SK-MEL-5 (cell line): ENCODE measurements around the gene SERINC2. TPM values are rescaled to one million over a fixed set of nuclear protein-coding genes. Genes with fewer than 3 reads are reported as not detected.
"Not testable (repeated sequence)": the region's sequence is repeated elsewhere in the genome, so short reads cannot be mapped to it uniquely, and the experiment has no call there.

Source experiments
- DNase-seq: peaks from one replicate; pipeline ENCODE4 v3.0.0-alpha.2; 2016; ENCODE audit warnings: low read depth, low spot score
- in situ Hi-C: cut with HindIII; loops from 2 replicates; pipeline ENCODE4 v1.10.0; 2016; ENCODE audit warnings: low sequenced_read_pairs, high pct_unique_total_duplicates, low pct_unique_long_range_greater_than_20kb
- total RNA-seq: library from RNA; depleted of rRNA; stranded (reverse); fragments of >200 nt; shearing (Covaris generic); gene quantifications from 2 replicates; pipeline ENCODE4 v1.2.3, GENCODE V29; 2014

Gene SERINC2
- total RNA-seq, 1 experiment from 2014 or later, result 6.6 TPM

DNA sequence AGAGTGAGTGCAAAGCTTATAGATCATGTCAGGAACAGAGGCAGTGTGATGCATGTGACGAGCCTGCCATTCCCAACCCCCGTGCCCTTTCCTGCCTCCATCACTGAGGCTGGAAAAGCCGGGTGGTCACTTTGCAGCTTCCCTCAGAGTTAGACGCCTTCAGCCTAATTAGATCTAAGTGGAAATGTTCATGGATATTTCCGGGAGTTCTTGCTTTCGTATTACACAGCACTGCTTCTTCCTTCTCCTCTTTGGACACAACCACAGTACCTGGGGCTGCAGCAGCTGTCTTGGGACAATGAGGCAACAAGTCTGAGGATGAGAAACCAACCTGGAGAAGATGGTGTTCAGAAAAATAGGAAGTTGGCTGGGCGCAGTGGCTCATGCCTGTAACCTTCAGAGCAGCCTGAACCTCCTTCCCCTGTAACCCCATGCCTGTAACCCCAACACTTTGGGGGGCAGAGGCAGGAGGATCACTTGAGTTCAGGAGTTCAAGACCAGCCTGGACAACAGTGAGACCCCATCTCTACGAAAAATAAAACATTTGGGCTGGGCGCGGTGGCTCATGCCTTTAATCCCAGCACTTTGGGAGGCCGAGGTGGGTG is 24.5 kb downstream of the SERINC2 start:
- in situ Hi-C loops, result no loop called here
- no peak for DNase-seq

GRCh38 chr1:31439276-31439675 is 26.3 kb downstream of the SERINC2 start:
- DNase-seq, result no peak
- in situ Hi-C loops, result no loop called here

DNA sequence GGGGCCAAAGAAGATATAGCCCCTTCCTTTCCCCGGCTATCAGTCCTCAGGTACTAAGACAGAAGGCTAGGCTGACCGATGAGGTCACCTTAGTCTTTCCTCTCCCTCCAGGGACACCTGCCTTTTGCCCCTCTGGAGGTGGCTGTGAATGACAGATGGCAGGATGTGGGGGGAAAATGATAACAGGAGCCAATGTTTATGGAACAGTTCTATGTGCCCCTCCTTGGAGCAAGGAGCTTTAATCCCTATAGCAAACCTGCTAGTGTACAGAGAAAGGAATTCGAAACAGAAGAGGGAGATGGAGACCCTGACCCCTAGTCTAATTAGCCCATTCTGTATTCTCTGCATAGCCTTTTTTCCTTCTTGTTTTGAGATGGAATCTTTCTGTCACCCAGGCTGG is 28.1 kb downstream of the SERINC2 start:
- DNase-seq, result no peak
- in situ Hi-C loops, result no loop called here

DNA sequence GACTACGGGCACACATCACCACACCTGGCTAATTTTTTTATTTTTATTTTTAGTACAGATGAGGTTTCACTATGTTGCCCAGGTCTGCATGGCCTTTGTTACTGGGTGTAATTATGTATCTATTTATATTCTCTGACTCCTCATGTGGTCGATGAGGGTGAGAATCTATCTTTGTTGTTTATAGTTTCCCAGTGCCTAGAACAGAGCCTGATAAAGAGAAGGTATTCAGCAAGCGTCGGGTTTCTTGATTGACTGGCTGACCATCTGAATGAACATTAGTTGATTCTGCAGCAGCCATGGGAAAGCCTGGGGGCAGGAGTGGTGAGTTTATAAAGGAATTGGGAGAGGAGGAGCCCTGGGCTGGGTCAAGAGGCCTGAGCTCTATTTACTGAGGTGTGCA is 28.5 kb downstream of the SERINC2 start:
- no peak for DNase-seq
- in situ Hi-C loops, result no loop called here

DNA sequence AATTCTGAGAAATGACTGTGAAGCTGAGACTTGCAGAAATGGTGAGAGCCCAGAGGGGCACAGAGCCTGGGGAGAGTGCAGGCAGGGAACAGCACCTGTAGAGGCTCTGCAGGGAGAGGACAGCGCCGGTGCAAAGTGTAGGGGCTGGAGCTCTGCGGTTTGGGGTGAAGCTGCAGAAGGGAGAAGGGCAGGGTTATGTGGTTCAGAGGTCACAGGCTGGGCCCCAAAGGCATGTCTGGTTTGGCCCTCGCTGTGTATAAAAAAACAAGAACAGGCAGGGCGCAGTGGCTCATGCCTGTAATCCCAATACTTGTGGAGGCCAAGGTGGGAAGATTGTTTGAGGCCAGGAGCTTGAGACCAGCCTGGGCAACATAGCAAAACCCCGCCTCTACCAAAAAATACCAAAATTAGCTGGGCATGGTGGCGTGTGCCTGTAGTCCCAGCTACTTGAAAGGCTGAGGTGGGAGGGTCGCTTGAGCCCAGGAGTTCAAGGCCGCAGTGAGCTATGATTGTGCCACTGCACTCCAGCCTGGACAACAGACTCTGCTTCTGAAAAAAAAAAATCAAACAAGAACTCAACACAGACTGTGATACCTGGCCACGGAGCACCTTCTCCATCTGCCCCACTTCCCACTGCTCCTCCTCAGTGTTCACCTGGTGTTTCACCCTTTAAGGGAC is 29.1 kb downstream of the SERINC2 start:
- no peak for DNase-seq
- in situ Hi-C loops, result no loop called here

- no peak for DNase-seq
- in situ Hi-C loops, result no loop called here
Measured at GRCh38 chr1:31442648-31442994, 29.6 kb downstream of the SERINC2 start.

DNA sequence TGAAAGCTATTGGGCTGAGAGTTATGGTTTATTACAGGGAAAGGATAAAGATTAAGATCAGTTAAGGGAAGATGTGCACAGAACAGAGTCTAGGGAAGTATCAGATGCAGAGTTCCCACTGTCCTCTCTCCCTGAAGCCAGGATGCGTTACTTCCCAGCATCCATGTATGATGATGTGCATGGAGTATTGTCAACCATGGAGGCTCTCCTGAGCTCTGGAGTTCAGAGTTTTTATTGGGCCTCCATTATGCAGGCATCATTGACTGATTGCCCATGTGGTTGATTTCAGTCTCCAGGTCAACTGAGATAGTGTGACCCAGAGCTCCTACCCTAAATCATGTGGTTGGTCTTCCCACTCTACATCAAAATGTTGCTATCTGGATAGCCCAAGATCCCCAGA is 30.7 kb downstream of the SERINC2 start:
- DNase-seq, result no peak
- in situ Hi-C loops, result no loop called here

DNA sequence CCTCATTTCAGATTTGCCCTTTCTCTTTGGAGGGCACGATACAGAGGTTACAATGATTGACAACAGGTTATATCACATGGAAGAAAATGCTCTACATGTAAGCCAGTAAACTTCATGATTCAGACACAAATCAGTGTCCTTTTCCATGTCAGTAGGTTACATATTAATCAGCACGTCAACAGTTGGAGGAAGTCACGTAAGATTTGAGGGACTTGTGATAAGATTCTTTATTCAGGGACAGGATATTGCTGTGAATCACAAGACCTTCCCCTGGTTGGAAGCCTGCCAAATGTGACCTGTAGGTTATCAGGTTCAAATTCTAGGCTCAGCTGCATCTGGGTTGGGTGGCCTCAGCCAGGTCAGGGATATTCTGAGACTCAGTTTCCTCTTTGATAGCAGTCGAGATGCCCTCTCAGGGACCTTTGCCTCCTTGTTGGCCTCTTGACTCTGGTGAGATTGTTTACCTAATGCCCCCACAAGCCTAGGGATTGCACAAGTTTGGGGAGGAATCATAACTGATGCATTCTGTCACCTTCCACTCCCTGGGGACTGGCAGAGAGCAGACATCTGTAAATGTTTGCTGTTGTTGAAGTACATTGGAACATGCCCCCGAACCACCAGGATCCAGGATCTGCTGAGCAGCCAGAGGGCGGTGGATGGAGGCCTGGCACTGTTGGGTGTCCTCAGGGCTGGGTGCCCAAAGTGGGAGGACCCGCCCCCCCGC is 31.9 kb downstream of the SERINC2 start:
- DNase-seq, result no peak
- in situ Hi-C loops, result no loop called here

- in situ Hi-C loops, result no loop called here
- no peak for DNase-seq
Measured at GRCh38 chr1:31445951-31446350, 32.9 kb downstream of the SERINC2 start.

DNA sequence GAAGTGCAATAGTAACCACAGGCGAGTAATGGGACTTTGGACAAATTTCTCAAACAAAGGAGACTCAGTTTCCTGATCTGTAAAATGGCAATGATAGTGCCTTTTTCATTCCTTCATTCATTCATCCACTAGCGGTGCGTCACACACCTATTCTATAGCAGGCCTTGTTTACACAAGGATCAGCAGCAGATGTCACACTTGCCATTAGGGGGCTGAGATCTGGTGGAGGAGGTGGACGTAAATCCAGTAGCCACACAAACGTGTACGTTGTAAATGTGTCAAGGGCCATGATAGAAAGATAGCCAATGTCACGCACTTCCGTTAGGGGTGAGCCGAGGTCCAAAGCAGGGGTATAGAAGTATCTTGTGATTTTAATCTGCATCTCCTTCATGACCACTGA is 34.2 kb downstream of the SERINC2 start:
- in situ Hi-C loops, result no loop called here
- DNase-seq, result peak; percentile 39

DNA sequence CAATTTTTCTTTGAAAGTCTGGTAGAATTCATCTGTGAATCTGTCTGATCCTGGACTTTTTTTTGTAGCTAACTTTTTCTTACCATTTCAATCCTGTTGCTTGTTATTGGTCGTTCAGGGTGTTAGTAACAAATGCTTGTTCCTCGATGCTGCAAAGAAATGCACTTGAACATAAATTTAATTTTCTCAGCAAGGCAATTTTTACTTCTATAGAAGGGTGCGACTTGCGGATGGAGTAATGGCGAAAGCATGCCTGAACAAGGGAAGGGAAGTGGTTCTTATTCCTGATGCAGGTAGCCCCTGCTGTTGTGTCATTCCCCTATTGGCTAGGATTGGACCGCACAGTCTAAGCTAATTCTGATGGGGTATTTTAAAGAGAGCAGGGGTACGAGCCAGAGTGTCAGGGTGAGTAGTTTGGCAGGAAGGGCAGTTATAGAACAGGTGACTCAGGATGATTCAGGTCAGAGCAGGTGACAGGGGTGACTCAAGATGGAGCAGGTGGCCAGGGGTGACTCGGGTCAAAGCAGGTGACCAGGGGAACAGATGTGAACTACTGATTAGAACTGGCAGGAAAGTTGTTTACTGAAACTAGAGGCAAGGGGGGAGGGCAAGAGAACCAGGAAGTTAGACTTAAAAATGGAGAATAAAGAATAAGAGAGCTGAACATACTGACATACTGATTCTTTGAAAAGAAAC is 40.5 kb downstream of the SERINC2 start:
- in situ Hi-C loops, result no loop called here

GRCh38 chr1:31458287-31458896 is 45.4 kb downstream of the SERINC2 start:
- in situ Hi-C loops, result no loop called here
- no peak for DNase-seq

More for the DNA sequence above, 40.5 kb downstream of the SERINC2 start:
- no peak for DNase-seq

DNA sequence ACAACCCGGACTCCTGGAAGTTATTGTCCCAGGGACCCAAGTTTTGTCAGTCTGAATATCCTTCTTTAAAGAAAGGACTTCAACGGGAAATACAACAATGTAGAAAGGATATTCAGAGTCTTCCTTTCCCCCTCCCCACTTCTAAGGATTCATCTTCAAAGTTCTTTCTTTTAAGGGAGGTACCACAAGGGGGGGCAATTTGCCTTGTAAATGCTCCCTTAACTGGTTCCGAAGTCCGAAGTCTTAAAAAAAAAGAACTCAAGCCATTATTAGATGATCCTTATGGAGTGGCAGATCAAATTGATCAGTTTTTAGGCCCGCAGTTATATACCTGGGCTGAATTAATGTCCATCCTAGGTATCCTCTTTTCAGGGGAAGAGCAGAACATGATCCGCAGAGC is 47.0 kb downstream of the SERINC2 start:
- peak; percentile 21 for DNase-seq
- in situ Hi-C loops, result no loop called here

GRCh38 chr1:31467005-31467674 is 54.1 kb downstream of the SERINC2 start:
- no peak for DNase-seq
- in situ Hi-C loops, result no loop called here

- no peak for DNase-seq
- in situ Hi-C loops, result no loop called here
Measured at GRCh38 chr1:31470794-31471315, 57.8 kb downstream of the SERINC2 start.

- DNase-seq, result not testable (repeated sequence)
Measured at GRCh38 chr1:31471452-31472313, 58.7 kb downstream of the SERINC2 start.

GRCh38 chr1:31472314-31472651 is 59.3 kb downstream of the SERINC2 start:
- DNase-seq, in situ Hi-C loops: not testable (repeated sequence)

More at GRCh38 chr1:31471452-31472313, 58.7 kb downstream of the SERINC2 start:
- in situ Hi-C loops, result not testable (repeated sequence)
